H1 (cell line): ENCODE results near the gene OLFM3. TPM values are rescaled to one million over a fixed set of nuclear protein-coding genes. Genes with fewer than 3 reads are reported as not detected.

Experiments
- CTCF ChIA-PET: fragments of 300-600 bp; sonication (Branson Sonifier 250); formaldehyde crosslinking; loops from one replicate; lab custom pipeline; 2021; ENCODE audit not compliant: partially characterized antibody; lab: Charles Lee
- POLR2A ChIA-PET: fragments of 300-600 bp; sonication (Branson Sonifier 250); formaldehyde crosslinking; loops from one replicate; lab custom pipeline; 2021; ENCODE audit warnings: inconsistent platforms; ENCODE audit not compliant: partially characterized antibody; lab: Charles Lee
- DNase-seq, 2 experiments: peaks; one replicate each; pipeline versions ENCODE4 v3.0.0 to v3.0.0-alpha.2; 2010 to 2022; ENCODE audit warnings: low spot score in 2 of 2, low read depth in 1 of 2, mixed read lengths in 1 of 2
- FAIRE-seq: peaks from 2 replicates; lab custom pipeline; 2011; peaks lifted over from hg19 to GRCh38; lab: Jason Lieb, UNC
- H2AFZ ChIP-seq: 2 replicates; pipeline ENCODE4 v1.8.1; 2012; ENCODE audit warnings: low read length, inconsistent platforms
- H2AK5ac ChIP-seq: 2 replicates; pipeline ENCODE4 v1.6.1; 2013; ENCODE audit warnings: low read depth, low read length
- H2BK120ac ChIP-seq: replicated peaks from 2 replicates; pipeline ENCODE3; 2013; ENCODE audit warnings: low read depth, low read length, inconsistent platforms
- H2BK12ac ChIP-seq: 2 replicates; pipeline ENCODE4 v1.6.1; 2013; ENCODE audit warnings: low read depth, low read length
- H2BK15ac ChIP-seq: 2 replicates; pipeline ENCODE4 v1.6.1; 2013; ENCODE audit warnings: low read length
- H2BK20ac ChIP-seq: 2 replicates; pipeline ENCODE4 v1.6.1; 2013; ENCODE audit warnings: low read length
- H2BK5ac ChIP-seq: 2 replicates; pipeline ENCODE4 v1.6.1; 2013; ENCODE audit warnings: low read depth, low read length
- H3K14ac ChIP-seq: 2 replicates; pipeline ENCODE4 v1.6.1; 2013; ENCODE audit warnings: inconsistent platforms; ENCODE audit not compliant: insufficient read length
- H3K18ac ChIP-seq: 2 replicates; pipeline ENCODE4 v1.6.1; 2013; ENCODE audit warnings: low read length; ENCODE audit errors: extremely low read depth
- H3K23ac ChIP-seq: 2 replicates; pipeline ENCODE4 v1.6.1; 2013; ENCODE audit warnings: inconsistent platforms; ENCODE audit not compliant: insufficient read length
- H3K23me2 ChIP-seq: 2 replicates; pipeline ENCODE4 v1.6.1; 2013; ENCODE audit warnings: low read depth, low read length
- H3K27ac ChIP-seq: 2 replicates; pipeline ENCODE4 v1.6.1; 2011; ENCODE audit warnings: low read depth, low read length, inconsistent platforms
- H3K27me3 ChIP-seq, 4 experiments: replicated peaks in 1 of 4; 1 replicate in 1 of 4; 2 replicates in 3 of 4; pipeline versions ENCODE4 v1.6.1 to v1.8.1; 2011 to 2013; ENCODE audit warnings: low read length in 3 of 4, mild to moderate bottlenecking in 3 of 4, inconsistent platforms in 2 of 4, mixed read lengths in 2 of 4, moderate library complexity in 1 of 4; ENCODE audit not compliant: control insufficient read depth in 3 of 4, insufficient read depth in 3 of 4; ENCODE audit errors: extremely low read depth in 1 of 4
- H3K36me3 ChIP-seq, 4 experiments: 2 replicates each; pipeline versions ENCODE4 v1.6.1 to v1.8.1; 2011 to 2013; ENCODE audit warnings: mild to moderate bottlenecking in 4 of 4, low read length in 3 of 4, moderate library complexity in 2 of 4, control low read depth in 1 of 4, inconsistent platforms in 1 of 4; ENCODE audit not compliant: insufficient read depth in 4 of 4, control insufficient read depth in 2 of 4
- H3K4ac ChIP-seq: replicated peaks from 2 replicates; pipeline ENCODE3; 2013; ENCODE audit warnings: low read length, low read depth, mixed read lengths, inconsistent platforms; ENCODE audit not compliant: insufficient read length
- H3K4me1 ChIP-seq, 4 experiments: replicated peaks in 1 of 4; 1 replicate in 1 of 4; 2 replicates in 3 of 4; pipeline versions ENCODE4 v1.6.1 to v1.8.1; 2011 to 2013; ENCODE audit warnings: low read length in 3 of 4, inconsistent platforms in 2 of 4, mixed read lengths in 1 of 4; ENCODE audit not compliant: insufficient read depth in 4 of 4, control insufficient read depth in 3 of 4
- H3K4me2 ChIP-seq, 2 experiments: 2 replicates each; pipeline versions ENCODE4 v1.6.1 to v1.8.1; 2011 to 2013; ENCODE audit warnings: low read depth in 2 of 2, low read length in 2 of 2, control low read depth in 1 of 2, inconsistent platforms in 1 of 2, mild to moderate bottlenecking in 1 of 2; ENCODE audit not compliant: insufficient read depth in 1 of 2
- H3K4me3 ChIP-seq, 4 experiments: fragments of 200-600, 300-600 bp in 1 of 4; sonication (generic), shearing (Covaris generic), sonication (Bioruptor Twin) in 1 of 4; 2 replicates each; pipeline versions ENCODE4 v1.5.1 to v1.8.1; 2011 to 2016; ENCODE audit warnings: low read length in 4 of 4, low read depth in 3 of 4, control low read depth in 2 of 4, inconsistent platforms in 2 of 4, mild to moderate bottlenecking in 2 of 4, mixed read lengths in 1 of 4, moderate library complexity in 1 of 4; ENCODE audit not compliant: insufficient read depth in 2 of 4; ENCODE audit errors: extremely low read depth in 1 of 4
- H3K56ac ChIP-seq: replicated peaks from 2 replicates; pipeline ENCODE3; 2013; ENCODE audit warnings: low read depth, mild to moderate bottlenecking, mixed read lengths, low read length, inconsistent platforms; ENCODE audit not compliant: insufficient read length
- H3K79me1 ChIP-seq: 2 replicates; pipeline ENCODE4 v1.6.1; 2013; ENCODE audit warnings: low read depth, low read length, control low read depth
- H3K79me2 ChIP-seq, 2 experiments: 2 replicates each; pipeline versions ENCODE4 v1.6.1 to v1.8.1; 2012 to 2013; ENCODE audit warnings: low read length in 2 of 2, mild to moderate bottlenecking in 2 of 2, inconsistent platforms in 1 of 2; ENCODE audit not compliant: insufficient read depth in 2 of 2, control insufficient read depth in 1 of 2
- H3K9ac ChIP-seq, 4 experiments: replicated peaks in 1 of 4; 1 replicate in 1 of 4; 2 replicates in 3 of 4; pipeline versions ENCODE4 v1.6.1 to v1.8.1; 2011 to 2013; ENCODE audit warnings: low read depth in 3 of 4, low read length in 3 of 4, control low read depth in 2 of 4, mild to moderate bottlenecking in 2 of 4, moderate library complexity in 2 of 4, inconsistent platforms in 1 of 4; ENCODE audit errors: extremely low read depth in 1 of 4
- H3K9me3 ChIP-seq, 2 experiments: 2 replicates each; pipeline versions ENCODE4 v1.6.1 to v1.8.1; 2012 to 2013; ENCODE audit warnings: mild to moderate bottlenecking in 2 of 2, moderate library complexity in 2 of 2, control low read depth in 1 of 2, inconsistent platforms in 1 of 2, low read depth in 1 of 2, low read length in 1 of 2, mixed read lengths in 1 of 2; ENCODE audit not compliant: insufficient read depth in 2 of 2
- H4K20me1 ChIP-seq, 2 experiments: replicated peaks in 1 of 2; 2 replicates each; pipeline versions ENCODE3 to v1.8.1; 2011 to 2013; ENCODE audit warnings: inconsistent platforms in 2 of 2, low read length in 2 of 2, mild to moderate bottlenecking in 1 of 2; ENCODE audit not compliant: insufficient read depth in 2 of 2, control insufficient read depth in 1 of 2
- H4K5ac ChIP-seq: 2 replicates; pipeline ENCODE4 v1.6.1; 2013; ENCODE audit warnings: low read length, low read depth, mixed read lengths, inconsistent platforms; ENCODE audit not compliant: insufficient read length
- H4K8ac ChIP-seq: 2 replicates; pipeline ENCODE4 v1.8.0; 2013; ENCODE audit warnings: mild to moderate bottlenecking, moderate library complexity, low read length, inconsistent platforms; ENCODE audit not compliant: insufficient read depth; ENCODE audit errors: extremely low read depth
- H4K91ac ChIP-seq: replicated peaks from 2 replicates; pipeline ENCODE3; 2013; ENCODE audit warnings: low read length, mixed read lengths, inconsistent platforms; ENCODE audit not compliant: insufficient read length
- EGR1 ChIP-seq: IDR thresholded peaks from 2 replicates; pipeline ENCODE4 v1.6.1; 2011; ENCODE audit warnings: low read depth, low read length, borderline replicate concordance
- SIRT6 ChIP-seq: IDR thresholded peaks from one replicate; pipeline ENCODE4 v1.7.1; 2012; ENCODE audit warnings: low read length, inconsistent platforms
- SRF ChIP-seq: IDR thresholded peaks from 2 replicates; pipeline ENCODE4 v1.6.1; 2011; ENCODE audit warnings: mild to moderate bottlenecking, low read depth, low read length, moderate library complexity
- WGBS, 2 experiments: shearing (Covaris generic) in 1 of 2; methylation state at CpG; one replicate each; pipeline versions ENCODE4 v1.1.6 to v1.1.7; 2013 to 2015; ENCODE audit warnings: low lambda C conversion rate in 2 of 2, mixed read lengths in 2 of 2, inconsistent platforms in 1 of 2, low coverage in 1 of 2, missing lambda C conversion rate in 1 of 2; ENCODE audit not compliant: insufficient replicate concordance in 2 of 2, insufficient coverage in 1 of 2, insufficient read length in 1 of 2; ENCODE audit errors: extremely low coverage in 1 of 2, missing lambda C conversion rate in 1 of 2; 5-methylcytosine and 5-hydroxymethylcytosine counted together
- polyA plus RNA-seq, 7 experiments: library from polyadenylated mRNA; depleted of rRNA in 3 of 7; stranded (reverse) in 5 of 7; unstranded in 2 of 7; fragments of >200 nt in 5 of 7; fragments of 200-250 nt in 2 of 7; gene quantifications; 1 replicate in 5 of 7; 2 replicates in 1 of 7; 4 replicates in 1 of 7; pipeline versions ENCODE4 v1.2.1 to v1.2.3, GENCODE V29; 2011 to 2013; ENCODE audit warnings: missing spikeins in 2 of 7, mixed read lengths in 2 of 7
- total RNA-seq: library from RNA; stranded (reverse); fragmentation: NEBNext Ultra II Directional; extraction: Animal tissue kit (Norgen Biotek cat#: 25700); gene quantifications from 2 replicates; pipeline ENCODE4 v1.2.1, GENCODE V29; 2021

Gene OLFM3
- total and polyA plus RNA-seq, 2 of the 8 experiments (the other 6 are each of a cell fraction or from before 2014, with no cell fraction given) = 0.30 to 0.32 TPM

- POLR2A ChIA-PET = no interaction called here
- Histone ChIP-seq H2BK20ac (no peak overlapping the region), H3K18ac (no peak overlapping the region), H3K4me1 (no peaks in the 10 kb centered on the region; a peak in 2 of 7 replicates), H4K91ac (no peak overlapping the region), H2BK15ac (no peak overlapping the region), H3K79me2 (no peaks in the 10 kb centered on the region), H4K20me1 (no peaks in the 10 kb centered on the region)
- DNase-seq = no peak
- no peak for TF ChIP-seq SIRT6
- no peak for TF ChIP-seq EGR1
- no peak for TF ChIP-seq SRF
- TF ChIP-seq, all 59 proteins: peak for 0
- no peak overlapping the region for H2BK5ac ChIP-seq
- H3K23me2 ChIP-seq = no peaks in the 10 kb centered on the region
- peaks cover 0 to 5% of the 10 kb centered on the region in 2 experiments; a peak in 1 of 4 replicates for H3K9me3 ChIP-seq
- H4K5ac ChIP-seq = no peak overlapping the region
- FAIRE-seq = no peak
- no peak overlapping the region for H2AK5ac ChIP-seq
- H3K79me1 ChIP-seq = no peaks in the 10 kb centered on the region
- no peak overlapping the region for H3K9ac ChIP-seq
- H3K4ac ChIP-seq = no peak overlapping the region
- H2BK12ac ChIP-seq = no peak overlapping the region
- CTCF ChIA-PET = no interaction called here
- H3K27ac ChIP-seq = no peak overlapping the region
- no peak overlapping the region for H3K4me3 ChIP-seq
- no peak overlapping the region for H2AFZ ChIP-seq
- H3K4me2 ChIP-seq = no peak overlapping the region
- no peak overlapping the region for H3K56ac ChIP-seq
- no peak overlapping the region for H4K8ac ChIP-seq
- no peaks in the 10 kb centered on the region for H3K36me3 ChIP-seq
- no peaks in the 10 kb centered on the region for H3K27me3 ChIP-seq
- H3K23ac ChIP-seq = no peak overlapping the region
- no peak overlapping the region for H2BK120ac ChIP-seq
- WGBS, 2 experiments = 90% methylated on average over 3 of the region's 3 CpGs; no CpG with 5 or more reads in 1 of the 2 experiments
- no peak overlapping the region for H3K14ac ChIP-seq
These were observed 22.0 kb downstream of the OLFM3 start for GRCh38 chr1:101974599-101975274.
